Stomach (tissue), 9 donors: ENCODE data around the gene USP34. TPM values are rescaled to one million over a fixed set of nuclear protein-coding genes. Genes with fewer than 3 reads are reported as not detected.

ENCODE experiments used
- DNase-seq, 2 donors: peaks; one replicate each; pipeline versions ENCODE4 v3.0.0 to v3.0.0-alpha.2; 2013 to 2019
- H3K27ac ChIP-seq, 5 donors: fragments of 200-600 bp in 4 of 5; sonication (generic) in 4 of 5; one replicate each; pipeline ENCODE4 v1.5.1; 2013 to 2019; ENCODE audit warnings: mild to moderate bottlenecking in 1 of 5, moderate library complexity in 1 of 5
- H3K27me3 ChIP-seq, 3 donors: fragments of 200-600 bp; sonication (generic); one replicate each; pipeline ENCODE4 v1.5.1; 2017 to 2019; ENCODE audit warnings: mixed run types in 1 of 3
- H3K36me3 ChIP-seq, 4 donors: fragments of 200-600 bp; sonication (generic); 1 replicate in 3 of 4; 2 replicates in 1 of 4; pipeline ENCODE4 v1.5.1; 2016 to 2019
- H3K4me1 ChIP-seq, 4 donors: fragments of 200-600 bp; sonication (generic); one replicate each; pipeline ENCODE4 v1.5.1; 2016 to 2019
- H3K4me3 ChIP-seq, 4 donors: fragments of 200-600 bp; sonication (generic) in 3 of 4; one replicate each; pipeline ENCODE4 v1.5.1; 2016 to 2019; ENCODE audit warnings: mild to moderate bottlenecking in 1 of 4
- H3K9me3 ChIP-seq, 4 donors: fragments of 200-600 bp; sonication (generic); one replicate each; pipeline ENCODE4 v1.5.1; 2016 to 2019
- CTCF ChIP-seq, 7 experiments: fragments of 450-650 bp in 4 of 7; fragments of 200-600 bp in 3 of 7; sonication (generic) in 3 of 7; IDR thresholded peaks; one replicate each; pipeline ENCODE4 v1.5.1; 2016 to 2019; ENCODE audit warnings: antibody characterized with exemption in 7 of 7, control low read depth in 2 of 7, mild to moderate bottlenecking in 1 of 7
- EP300 ChIP-seq: sonication (generic); formaldehyde crosslinking; IDR thresholded peaks from one replicate; pipeline ENCODE4 v1.6.1; 2017; ENCODE audit warnings: antibody characterized with exemption
- POLR2A ChIP-seq, 4 donors: fragments of 450-650 bp; IDR thresholded peaks; one replicate each; pipeline ENCODE4 v1.6.1; 2016; ENCODE audit warnings: antibody characterized with exemption in 4 of 4, control low read depth in 2 of 4, mild to moderate bottlenecking in 1 of 4, moderate library complexity in 1 of 4
- POLR2AphosphoS5 ChIP-seq, 3 donors: sonication (generic); formaldehyde crosslinking; IDR thresholded peaks; one replicate each; pipeline ENCODE4 v1.6.1; 2016; ENCODE audit warnings: antibody characterized with exemption in 3 of 3
- WGBS, 5 donors: extraction: QIAGEN DNeasy Blood & Tissue Kit in 3 of 5; methylation state at CpG; one replicate each; pipeline versions ENCODE4 v1.1.5 to v1.1.7; 2013 to 2018; 5-methylcytosine and 5-hydroxymethylcytosine counted together
- intact Hi-C: fragments of 100-400 bp; cut with DNase I; formaldehyde crosslinking; loops from one replicate; pipeline ENCODE4 v1.15.1; 2023; ENCODE audit warnings: low total_unique reads
- polyA plus RNA-seq, 3 donors: library from polyadenylated mRNA; stranded (reverse); fragments of 200-250 nt; gene quantifications; one replicate each; pipeline ENCODE4 v1.2.3, GENCODE V29; 2013
- total RNA-seq, 5 donors: library from RNA; depleted of rRNA; stranded (reverse); fragments of >200 nt; gene quantifications; one replicate each; pipeline versions ENCODE4 v1.1.0 to v1.2.3, GENCODE V29; 2014 to 2016
- donor health status: healthy with polysubstance abuse.
- donor health status: Bipolar disorder and iron deficiency.
- donor health status: healthy.

Gene USP34
- total and polyA plus RNA-seq, 8 donors: 21.1 to 300 (median 73.2) TPM

DNA sequence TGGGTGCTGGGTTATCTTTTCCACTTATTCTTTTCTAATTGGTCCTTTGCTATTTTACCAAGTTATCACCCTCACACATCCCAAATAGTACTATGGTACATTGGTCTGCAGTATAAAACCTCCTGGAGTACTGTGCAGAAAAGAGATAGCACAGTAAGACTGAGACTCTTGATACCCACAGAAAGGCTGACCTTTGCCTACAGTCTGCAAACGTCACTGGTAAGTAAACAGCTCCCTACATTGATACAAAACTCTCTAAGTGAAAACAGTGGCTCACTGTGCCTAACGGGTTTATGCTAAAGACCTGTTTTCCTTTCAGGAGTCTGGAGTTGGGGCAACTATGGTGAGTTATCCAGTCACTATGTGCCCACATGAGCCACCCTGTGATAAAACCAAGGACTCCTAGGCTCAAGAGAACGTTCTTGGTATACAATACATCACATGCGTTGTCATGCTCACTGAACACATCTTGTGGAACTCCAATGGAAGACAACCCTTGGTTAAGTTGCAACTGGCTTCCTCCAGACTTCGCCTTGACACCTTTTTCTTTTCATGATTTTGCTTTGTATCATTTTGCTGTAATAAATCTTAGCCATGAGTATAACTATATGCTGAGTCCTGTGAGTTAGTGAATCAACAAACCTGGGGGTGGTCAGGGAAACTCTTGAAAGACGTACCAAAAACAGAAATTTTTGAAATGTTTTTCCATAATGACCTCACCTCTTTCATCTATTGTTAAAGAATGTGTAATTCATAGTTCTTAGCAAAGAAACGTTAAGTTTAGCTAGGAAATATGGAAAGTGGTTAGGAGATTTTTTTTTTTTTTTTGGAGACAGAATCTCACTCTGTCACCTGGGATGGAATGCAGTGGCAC lies 204.0 kb downstream of the USP34 start:
- DNase-seq: peak in 1 of 2 donors; percentile 41
- intact Hi-C loops: no loop called here
- H3K36me3 ChIP-seq: peaks cover 11 to 89% (median 85%) of the 10 kb centered on the region in 4 donors
- no peak overlapping the region for H3K4me3 ChIP-seq
- H3K9me3 ChIP-seq: no peaks in the 10 kb centered on the region
- TF ChIP-seq EP300 (no peak), CTCF (IDR thresholded peaks at IDR 0.05) (no peak), POLR2A (IDR thresholded peaks at IDR 0.05) (no peak), POLR2AphosphoS5 (IDR thresholded peaks at IDR 0.05) (no peak)
- no peaks in the 10 kb centered on the region for H3K4me1 ChIP-seq
- no peak overlapping the region for H3K27ac ChIP-seq
- no peaks in the 10 kb centered on the region for H3K27me3 ChIP-seq
- 69 to 77% (median 71%) methylated on average over 7 of the region's 7 CpGs for WGBS, 5 donors

DNA sequence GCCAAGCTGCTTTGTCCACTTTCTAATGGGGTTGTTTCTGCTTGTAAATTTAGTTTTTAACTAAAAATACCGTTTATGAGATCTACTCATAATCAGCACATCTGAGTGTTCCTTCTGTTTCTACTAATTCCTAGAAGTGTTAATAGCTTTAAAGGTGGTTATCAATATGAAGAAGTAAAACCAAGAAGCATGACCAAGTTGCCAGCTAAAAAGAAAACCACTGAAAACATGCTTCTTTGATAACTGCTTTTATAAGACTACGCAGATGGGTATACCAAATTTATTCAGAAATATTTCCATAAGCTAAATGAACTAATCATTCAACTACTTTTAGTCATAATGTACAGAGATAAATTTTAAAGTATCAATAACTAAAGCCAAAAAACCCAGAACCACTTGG lies 207.1 kb downstream of the USP34 start:
- Histone ChIP-seq H3K36me3 (peaks cover 15 to 86% (median 82%) of the 10 kb centered on the region in 4 donors), H3K27ac (no peak overlapping the region)
- 72 to 89% (median 88%) methylated on average over 2 of the region's 2 CpGs for WGBS, 5 donors

GRCh38 chr2:61262699-61263098 lies 208.2 kb downstream of the USP34 start:
- intact Hi-C loops: no loop called here
- no peaks in the 10 kb centered on the region for H3K9me3 ChIP-seq
- TF ChIP-seq POLR2AphosphoS5 (IDR thresholded peaks at IDR 0.05) (no peak), EP300 (no peak), POLR2A (IDR thresholded peaks at IDR 0.05) (no peak), CTCF (IDR thresholded peaks at IDR 0.05) (no peak)

More for the DNA sequence above, 207.1 kb downstream of the USP34 start:
- no peaks in the 10 kb centered on the region for H3K27me3 ChIP-seq
- H3K4me3 ChIP-seq: no peak overlapping the region
- DNase-seq: no peak
- no peaks in the 10 kb centered on the region for H3K4me1 ChIP-seq
- no peaks in the 10 kb centered on the region for H3K9me3 ChIP-seq
- TF ChIP-seq POLR2A (IDR thresholded peaks at IDR 0.05): no peak
- TF ChIP-seq CTCF (IDR thresholded peaks at IDR 0.05): no peak
- TF ChIP-seq EP300: no peak
- no peak for TF ChIP-seq POLR2AphosphoS5 (IDR thresholded peaks at IDR 0.05)
- intact Hi-C loops: no loop called here

GRCh38 chr2:61257446-61257845 lies 213.4 kb downstream of the USP34 start:
- no peak for DNase-seq
- Histone ChIP-seq H3K27ac (no peak overlapping the region), H3K4me3 (no peak overlapping the region), H3K36me3 (peaks cover 25 to 92% (median 76%) of the 10 kb centered on the region in 4 donors), H3K27me3 (no peaks in the 10 kb centered on the region), H3K4me1 (no peaks in the 10 kb centered on the region), H3K9me3 (no peaks in the 10 kb centered on the region)
- TF ChIP-seq POLR2A (IDR thresholded peaks at IDR 0.05): no peak
- no peak for TF ChIP-seq CTCF (IDR thresholded peaks at IDR 0.05)
- no peak for TF ChIP-seq POLR2AphosphoS5 (IDR thresholded peaks at IDR 0.05)
- no peak for TF ChIP-seq EP300
- intact Hi-C loops: no loop called here
- 96 to 99% (median 97%) methylated on average over 7 of the region's 7 CpGs for WGBS, 5 donors

More at GRCh38 chr2:61262699-61263098, 208.2 kb downstream of the USP34 start:
- H3K27ac ChIP-seq: no peak overlapping the region
- 86 to 97% (median 94%) methylated on average over 5 of the region's 5 CpGs for WGBS, 5 donors
- DNase-seq: no peak
- H3K36me3 ChIP-seq: peaks cover 19 to 91% (median 86%) of the 10 kb centered on the region in 4 donors
- no peak overlapping the region for H3K4me3 ChIP-seq
- no peaks in the 10 kb centered on the region for H3K4me1 ChIP-seq
- H3K27me3 ChIP-seq: no peaks in the 10 kb centered on the region
